Colonic mucosa (tissue), 4 donors: ENCODE data around the gene ARMC12. TPM values are rescaled to one million over a fixed set of nuclear protein-coding genes. Genes with fewer than 3 reads are reported as not detected.
"Not testable (repeated sequence)": the region's sequence is repeated elsewhere in the genome, so short reads cannot be mapped to it uniquely, and the experiment has no call there.

Source experiments
- DNase-seq: peaks from one replicate; pipeline ENCODE4 v3.0.0-alpha.2; 2020
- H3K27ac ChIP-seq: fragments of 200-600 bp; one replicate; pipeline ENCODE4 v1.8.0; 2021
- H3K27me3 ChIP-seq: fragments of 200-600 bp; one replicate; pipeline ENCODE4 v1.8.0; 2021
- H3K36me3 ChIP-seq: fragments of 200-600 bp; one replicate; pipeline ENCODE4 v1.8.0; 2021
- H3K4me1 ChIP-seq: fragments of 200-600 bp; one replicate; pipeline ENCODE4 v1.8.0; 2021; ENCODE audit warnings: mild to moderate bottlenecking
- H3K4me3 ChIP-seq: fragments of 200-600 bp; one replicate; pipeline ENCODE4 v1.8.0; 2021
- H3K9ac ChIP-seq, 2 donors: one replicate each; pipeline ENCODE4 v1.7.0; 2013; ENCODE audit warnings: control low read depth in 2 of 2, low read depth in 2 of 2, low read length in 2 of 2
- H3K9me3 ChIP-seq: fragments of 200-600 bp; one replicate; pipeline ENCODE4 v1.8.0; 2021
- intact Hi-C: fragments of 100-400 bp; cut with DNase I; formaldehyde crosslinking; loops from one replicate; pipeline ENCODE4 v1.14.1; 2022
- total RNA-seq, 2 donors: library from RNA; stranded (reverse); fragmentation: NEBNext Ultra II Directional in 1 of 2; extraction: Animal tissue kit (Norgen Biotek cat#: 25700) in 1 of 2; gene quantifications; one replicate each; pipeline ENCODE4 v1.2.1, GENCODE V29; 2021
- TF ChIP-seq, protein P1 (sequence below): fragments of 200-600 bp; IDR thresholded peaks from one replicate; pipeline ENCODE4 v1.8.0; 2022; ENCODE audit warnings: antibody characterized with exemption, mild to moderate bottlenecking
- donor health status: healthy.
- donor health status: DM: no; HTN: no; CAD: no.
- donor health status: DM: no; HTN: no; CAD: no.

Gene ARMC12
- total RNA-seq, 2 donors from 2014 or later, result 0.30 TPM; not detected in 1

GRCh38 chr6:35691027-35691824 lies 45.6 kb upstream of the ARMC12 start:
- Histone ChIP-seq H3K27ac (peak overlapping the region; percentile 32), H3K4me3 (no peak overlapping the region), H3K4me1 (no peaks in the 10 kb centered on the region), H3K36me3 (no peaks in the 10 kb centered on the region), H3K9me3 (no peaks in the 10 kb centered on the region), H3K27me3 (no peaks in the 10 kb centered on the region), H3K9ac (no peak overlapping the region)
- peak; percentile 54 for DNase-seq
- intact Hi-C loops, result no loop called here
- TF ChIP-seq, protein P1, sequence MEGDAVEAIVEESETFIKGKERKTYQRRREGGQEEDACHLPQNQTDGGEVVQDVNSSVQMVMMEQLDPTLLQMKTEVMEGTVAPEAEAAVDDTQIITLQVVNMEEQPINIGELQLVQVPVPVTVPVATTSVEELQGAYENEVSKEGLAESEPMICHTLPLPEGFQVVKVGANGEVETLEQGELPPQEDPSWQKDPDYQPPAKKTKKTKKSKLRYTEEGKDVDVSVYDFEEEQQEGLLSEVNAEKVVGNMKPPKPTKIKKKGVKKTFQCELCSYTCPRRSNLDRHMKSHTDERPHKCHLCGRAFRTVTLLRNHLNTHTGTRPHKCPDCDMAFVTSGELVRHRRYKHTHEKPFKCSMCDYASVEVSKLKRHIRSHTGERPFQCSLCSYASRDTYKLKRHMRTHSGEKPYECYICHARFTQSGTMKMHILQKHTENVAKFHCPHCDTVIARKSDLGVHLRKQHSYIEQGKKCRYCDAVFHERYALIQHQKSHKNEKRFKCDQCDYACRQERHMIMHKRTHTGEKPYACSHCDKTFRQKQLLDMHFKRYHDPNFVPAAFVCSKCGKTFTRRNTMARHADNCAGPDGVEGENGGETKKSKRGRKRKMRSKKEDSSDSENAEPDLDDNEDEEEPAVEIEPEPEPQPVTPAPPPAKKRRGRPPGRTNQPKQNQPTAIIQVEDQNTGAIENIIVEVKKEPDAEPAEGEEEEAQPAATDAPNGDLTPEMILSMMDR, result no peak

GRCh38 chr6:35694462-35694861 lies 42.4 kb upstream of the ARMC12 start:
- TF ChIP-seq, protein P1, result no peak
- Histone ChIP-seq H3K4me3 (no peak overlapping the region), H3K9ac (no peak overlapping the region), H3K27me3 (no peaks in the 10 kb centered on the region), H3K9me3 (no peaks in the 10 kb centered on the region), H3K27ac (no peak overlapping the region), H3K4me1 (no peaks in the 10 kb centered on the region), H3K36me3 (no peaks in the 10 kb centered on the region)
- intact Hi-C loops, result no loop called here
- DNase-seq, result no peak

DNA sequence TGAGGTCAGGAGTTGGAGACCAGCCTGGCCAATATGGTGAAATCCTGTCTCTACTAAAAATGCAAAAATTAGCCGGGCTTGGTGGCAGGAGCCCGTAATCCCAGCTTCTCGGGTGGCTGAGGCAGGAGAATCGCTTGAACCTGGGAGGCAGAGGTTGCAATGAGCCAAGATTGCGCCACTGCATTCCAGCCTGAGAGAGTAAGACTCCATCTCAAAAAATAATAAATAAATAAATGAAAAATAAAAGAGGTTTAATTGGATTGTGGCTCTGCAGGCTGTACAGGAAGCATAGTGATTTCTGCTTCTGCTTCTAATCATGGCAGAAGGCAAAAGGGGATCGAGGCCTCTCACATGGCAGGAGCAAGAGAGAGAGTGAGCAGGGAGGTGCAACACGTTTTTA lies 38.4 kb upstream of the ARMC12 start:
- H3K36me3 ChIP-seq, DNase-seq, H3K9me3 ChIP-seq, H3K9ac ChIP-seq, intact Hi-C loops, H3K4me3 ChIP-seq, H3K4me1 ChIP-seq, H3K27me3 ChIP-seq, H3K27ac ChIP-seq: not testable (repeated sequence)

DNA sequence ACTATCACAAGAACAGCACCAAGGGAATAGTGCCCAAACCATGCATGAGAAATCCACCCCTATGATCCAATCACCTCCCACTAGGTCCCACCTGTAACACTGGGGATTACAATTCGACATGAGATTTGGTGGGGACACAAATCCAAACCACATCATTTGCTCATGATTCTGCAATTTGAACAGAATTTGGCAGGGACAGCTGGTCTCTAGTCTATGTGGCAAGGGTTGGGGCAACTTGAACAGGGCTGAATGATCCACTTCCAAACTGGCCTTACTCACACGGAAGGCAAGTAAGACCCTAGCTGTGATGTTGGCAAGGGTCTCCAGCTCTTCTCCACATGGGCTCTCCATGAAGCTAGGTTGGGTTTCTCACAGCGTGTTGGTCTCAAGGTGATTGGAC lies 38.0 kb upstream of the ARMC12 start:
- intact Hi-C loops, result no loop called here
- TF ChIP-seq, protein P1, result no peak
- H3K9me3 ChIP-seq, result no peaks in the 10 kb centered on the region
- no peak for DNase-seq
- H3K36me3 ChIP-seq, result no peaks in the 10 kb centered on the region
- no peak overlapping the region for H3K27ac ChIP-seq
- H3K4me1 ChIP-seq, result no peaks in the 10 kb centered on the region
- H3K4me3 ChIP-seq, result no peak overlapping the region
- H3K27me3 ChIP-seq, result no peaks in the 10 kb centered on the region
- no peak overlapping the region for H3K9ac ChIP-seq

- no peaks in the 10 kb centered on the region for H3K9me3 ChIP-seq
- no peaks in the 10 kb centered on the region for H3K36me3 ChIP-seq
- no peak overlapping the region for H3K4me3 ChIP-seq
- TF ChIP-seq, protein P1, result no peak
- H3K4me1 ChIP-seq, result no peaks in the 10 kb centered on the region
- no peak overlapping the region for H3K9ac ChIP-seq
- no peaks in the 10 kb centered on the region for H3K27me3 ChIP-seq
- DNase-seq, result no peak
- no peak overlapping the region for H3K27ac ChIP-seq
- intact Hi-C loops, result no loop called here
These were observed 33.3 kb upstream of the ARMC12 start for GRCh38 chr6:35703554-35703953.

- intact Hi-C loops, result no loop called here
- DNase-seq, result no peak
- Histone ChIP-seq H3K27me3 (no peaks in the 10 kb centered on the region), H3K9ac (no peak overlapping the region), H3K36me3 (no peaks in the 10 kb centered on the region), H3K9me3 (no peaks in the 10 kb centered on the region), H3K4me1 (no peaks in the 10 kb centered on the region), H3K4me3 (no peak overlapping the region), H3K27ac (no peak overlapping the region)
- TF ChIP-seq, protein P1, result no peak
These were observed 30.4 kb upstream of the ARMC12 start for GRCh38 chr6:35706468-35706867.
